Activated CD4-positive, alpha-beta memory T cell treated with anti-CD3 and anti-CD28 coated beads for 36 hours (primary cell): Measurements from ENCODE around the gene RPL41. TPM values are rescaled to one million over a fixed set of nuclear protein-coding genes. Genes with fewer than 3 reads are reported as not detected.
"Not testable (repeated sequence)": the region's sequence is repeated elsewhere in the genome, so short reads cannot be mapped to it uniquely, and the experiment has no call there.

Experiments
- CTCF ChIA-PET: fragments of 350-600 bp; sonication (Branson Sonifier 250); formaldehyde crosslinking; loops from one replicate; lab custom pipeline; 2021; ENCODE audit warnings: antibody characterized with exemption, inconsistent platforms; lab: Charles Lee
- POLR2A ChIA-PET: fragments of 350-600 bp; sonication (Branson Sonifier 250); formaldehyde crosslinking; loops from one replicate; lab custom pipeline; 2021; ENCODE audit warnings: antibody characterized with exemption; lab: Charles Lee
- DNase-seq: peaks from one replicate; pipeline ENCODE4 v3.0.0-alpha.2; 2020
- H3K27ac Mint-ChIP-seq: one replicate; pipeline ENCODE4 v1.8.0; 2021; ENCODE audit warnings: mixed read lengths
- H3K27me3 Mint-ChIP-seq: one replicate; pipeline ENCODE4 v1.8.0; 2021; ENCODE audit warnings: mixed read lengths
- H3K36me3 Mint-ChIP-seq: one replicate; pipeline ENCODE4 v1.8.0; 2021; ENCODE audit warnings: mixed read lengths
- H3K4me1 Mint-ChIP-seq: one replicate; pipeline ENCODE4 v1.8.0; 2021; ENCODE audit warnings: low read depth, mixed read lengths
- H3K4me3 Mint-ChIP-seq: one replicate; pipeline ENCODE4 v1.8.0; 2021; ENCODE audit warnings: mild to moderate bottlenecking, mixed read lengths
- H3K9me3 Mint-ChIP-seq: one replicate; pipeline ENCODE4 v1.8.0; 2021; ENCODE audit warnings: mixed read lengths
- intact Hi-C: fragments of 100-400 bp; cut with micrococcal nuclease; formaldehyde crosslinking; loops from one replicate; pipeline ENCODE4 v1.15.1; 2023
- total RNA-seq, 2 experiments: library from RNA; stranded (reverse); gene quantifications; one replicate each; pipeline ENCODE4 v1.2.3, GENCODE V29; 2021

The RPL41 gene
- total RNA-seq, 2 experiments from 2014 or later, result 5,210 to 5,251 TPM

DNA sequence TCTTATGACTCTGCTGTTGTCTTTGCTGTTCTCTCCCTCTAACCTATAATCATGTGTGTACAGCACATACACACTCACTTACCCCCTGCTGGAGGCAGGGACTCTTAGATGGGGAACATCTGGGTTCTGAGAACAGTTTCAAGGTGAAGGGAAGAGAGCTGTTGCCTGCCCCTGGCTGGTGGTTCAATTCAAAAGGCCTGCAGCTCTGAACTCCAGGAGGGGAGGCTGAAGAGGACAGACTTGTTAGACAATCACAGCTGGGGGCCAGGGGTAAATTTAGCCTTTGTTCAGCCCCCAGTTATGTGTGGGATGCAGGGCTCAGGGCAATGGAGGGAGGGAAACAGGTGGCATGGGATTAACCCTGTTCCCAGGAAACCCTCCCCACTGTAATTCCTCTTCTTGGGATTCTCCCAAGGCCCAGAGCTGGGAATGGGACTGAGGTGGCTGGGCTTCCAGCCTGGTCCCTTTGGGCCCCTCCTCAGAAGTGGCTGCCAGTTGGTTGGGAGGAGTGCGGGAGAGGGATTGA is 37.9 kb downstream of the RPL41 start:
- peaks cover 21% of the 10 kb centered on the region for H3K36me3 Mint-ChIP-seq
- no peak overlapping the region for H3K27ac Mint-ChIP-seq
- ChIA-PET CTCF (interaction anchor here (1.0 to 2.2 kb wide), 4 partner anchors 28 to 104 kb away, joined by 3 to 7 read pairs (median 6); partner anchors contain the start of genes ANKRD52, SMARCC2 and ZC3H10), POLR2A (interaction anchor here (1.0 to 1.6 kb wide), 2 partner anchors 36 to 50 kb away, joined by 5 read pairs; partner anchors contain the start of genes PA2G4 and SMARCC2)
- H3K27me3 Mint-ChIP-seq, result no peaks in the 10 kb centered on the region
- peaks cover 36% of the 10 kb centered on the region for H3K4me1 Mint-ChIP-seq
- intact Hi-C loops, result no loop called here
- no peak overlapping the region for H3K4me3 Mint-ChIP-seq
- no peaks in the 10 kb centered on the region for H3K9me3 Mint-ChIP-seq
- no peak for DNase-seq

DNA sequence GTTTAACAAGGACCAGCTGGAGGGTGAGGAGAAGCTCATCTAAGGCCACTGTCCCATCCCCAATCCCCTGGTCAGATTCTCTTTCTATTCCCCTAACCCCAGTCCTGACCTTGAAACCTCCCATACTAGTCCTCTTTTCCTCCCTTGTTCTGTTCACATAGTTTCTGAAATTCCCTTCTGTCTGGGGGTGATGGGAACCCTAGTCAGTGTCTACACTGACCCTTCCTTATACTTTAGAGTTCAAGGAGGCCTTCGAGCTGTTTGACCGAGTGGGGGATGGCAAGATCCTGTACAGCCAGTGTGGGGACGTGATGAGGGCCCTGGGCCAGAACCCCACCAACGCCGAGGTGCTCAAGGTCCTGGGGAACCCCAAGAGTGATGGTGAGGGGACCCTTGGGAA is 38.4 kb downstream of the RPL41 start:
- H3K36me3 Mint-ChIP-seq, result peaks cover 26% of the 10 kb centered on the region
- ChIA-PET CTCF (interaction anchor here (0.8 to 2.2 kb wide), 6 partner anchors 26 to 103 kb away, joined by 3 to 7 read pairs (median 4); partner anchors contain the start of genes ANKRD52, SMARCC2 and ZC3H10), POLR2A (interaction anchor here (1.0 to 1.6 kb wide), 2 partner anchors 35 to 50 kb away, joined by 5 read pairs; partner anchors contain the start of genes PA2G4 and SMARCC2)
- H3K4me1 Mint-ChIP-seq, result peaks cover 37% of the 10 kb centered on the region
- intact Hi-C loops, result no loop called here
- H3K27ac Mint-ChIP-seq, result no peak overlapping the region
- H3K4me3 Mint-ChIP-seq, result no peak overlapping the region
- no peaks in the 10 kb centered on the region for H3K27me3 Mint-ChIP-seq
- DNase-seq, result no peak
- H3K9me3 Mint-ChIP-seq, result no peaks in the 10 kb centered on the region

DNA sequence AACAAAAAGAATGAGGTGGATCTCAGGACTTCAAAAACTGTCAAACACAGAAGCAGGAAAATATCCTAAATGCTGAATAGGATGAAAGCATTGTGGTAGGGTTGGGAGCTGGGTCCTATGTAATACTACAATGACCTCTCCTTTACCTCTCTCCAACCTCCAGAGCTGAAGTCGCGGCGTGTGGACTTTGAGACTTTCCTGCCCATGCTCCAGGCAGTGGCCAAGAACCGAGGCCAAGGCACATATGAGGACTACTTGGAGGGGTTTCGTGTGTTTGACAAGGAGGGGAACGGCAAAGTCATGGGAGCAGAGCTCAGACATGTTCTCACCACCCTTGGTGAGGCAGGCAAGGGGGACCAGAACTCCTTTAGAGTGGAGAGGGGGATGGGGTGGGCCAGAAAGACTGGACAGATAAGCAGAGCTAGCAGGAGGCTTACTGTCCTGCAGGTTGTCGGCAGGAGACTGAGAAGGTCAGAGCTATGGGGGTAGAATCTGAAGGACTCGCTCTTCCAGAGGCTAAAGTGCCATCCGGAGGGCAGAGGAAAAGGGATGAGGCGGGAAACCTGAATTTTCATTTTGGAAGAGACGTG is 38.9 kb downstream of the RPL41 start:
- CTCF ChIA-PET, result interaction anchor here (0.8 to 2.2 kb wide), 4 partner anchors 27 to 103 kb away, joined by 3 to 6 read pairs (median 3); partner anchors contain the start of genes ANKRD52, SMARCC2 and ZC3H10
- Mint-ChIP-seq H3K4me3 (peak overlapping the region; percentile 1), H3K27me3 (no peaks in the 10 kb centered on the region), H3K4me1 (peaks cover 39% of the 10 kb centered on the region), H3K36me3 (peaks cover 32% of the 10 kb centered on the region), H3K9me3 (no peaks in the 10 kb centered on the region), H3K27ac (no peak overlapping the region)
- intact Hi-C loops, result no loop called here
- DNase-seq, result no peak
- POLR2A ChIA-PET, result interaction anchor here (1.0 to 1.6 kb wide), 2 partner anchors 34 to 51 kb away, joined by 5 read pairs; partner anchors contain the start of genes PA2G4 and SMARCC2

DNA sequence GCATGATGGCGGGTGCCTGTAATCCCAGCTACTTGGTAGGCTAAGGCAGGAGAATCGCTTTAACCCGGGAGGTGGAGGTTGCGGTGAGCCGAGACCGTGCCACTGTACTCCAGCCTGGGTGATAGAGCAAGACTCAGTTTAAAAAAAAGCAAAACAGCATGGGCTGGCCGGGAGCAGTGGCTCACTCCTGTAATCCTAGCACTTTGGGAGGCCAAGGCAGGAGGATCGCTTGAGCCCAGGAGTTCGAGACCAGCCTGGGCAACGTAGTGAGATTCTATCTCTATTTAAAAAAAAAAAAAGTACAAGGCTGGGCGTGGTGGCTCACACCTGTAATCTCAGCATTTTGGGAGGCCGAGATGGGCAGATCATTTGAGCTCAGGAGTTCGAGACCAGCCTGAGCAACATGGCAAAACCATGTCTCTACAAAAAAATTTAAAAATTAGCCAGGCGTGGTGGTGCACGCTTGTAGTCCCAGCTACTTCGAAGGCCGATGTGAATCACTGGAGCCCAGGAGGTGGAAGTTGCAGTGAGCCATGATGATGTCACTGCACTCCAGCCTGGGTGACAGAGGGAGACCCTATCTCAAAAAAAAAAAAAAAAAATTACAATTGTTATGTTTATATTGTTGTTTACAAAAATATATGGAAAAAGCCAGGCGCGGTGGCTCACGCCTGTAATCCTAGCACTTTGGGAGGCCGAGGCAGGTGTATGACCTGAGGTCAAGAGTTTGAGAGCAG is 40.2 kb downstream of the RPL41 start:
- peaks cover 39% of the 10 kb centered on the region for H3K4me1 Mint-ChIP-seq
- H3K27me3 Mint-ChIP-seq, H3K9me3 Mint-ChIP-seq, intact Hi-C loops, DNase-seq: not testable (repeated sequence)
- H3K36me3 Mint-ChIP-seq, result peaks cover 45% of the 10 kb centered on the region
- ChIA-PET CTCF (interaction anchor here (0.6 to 1.3 kb wide), 4 partner anchors 30 to 85 kb away, joined by 3 to 5 read pairs (median 3); partner anchors contain the start of gene ZC3H10), POLR2A (interaction anchor here (0.9 to 1.4 kb wide), 2 partner anchors 33 to 38 kb away, joined by 3 to 6 read pairs; partner anchors contain the start of genes SMARCC2 and ZC3H10)
- H3K27ac Mint-ChIP-seq, result peak overlapping the region; percentile 98
- H3K4me3 Mint-ChIP-seq, result peak overlapping the region; percentile 95

DNA sequence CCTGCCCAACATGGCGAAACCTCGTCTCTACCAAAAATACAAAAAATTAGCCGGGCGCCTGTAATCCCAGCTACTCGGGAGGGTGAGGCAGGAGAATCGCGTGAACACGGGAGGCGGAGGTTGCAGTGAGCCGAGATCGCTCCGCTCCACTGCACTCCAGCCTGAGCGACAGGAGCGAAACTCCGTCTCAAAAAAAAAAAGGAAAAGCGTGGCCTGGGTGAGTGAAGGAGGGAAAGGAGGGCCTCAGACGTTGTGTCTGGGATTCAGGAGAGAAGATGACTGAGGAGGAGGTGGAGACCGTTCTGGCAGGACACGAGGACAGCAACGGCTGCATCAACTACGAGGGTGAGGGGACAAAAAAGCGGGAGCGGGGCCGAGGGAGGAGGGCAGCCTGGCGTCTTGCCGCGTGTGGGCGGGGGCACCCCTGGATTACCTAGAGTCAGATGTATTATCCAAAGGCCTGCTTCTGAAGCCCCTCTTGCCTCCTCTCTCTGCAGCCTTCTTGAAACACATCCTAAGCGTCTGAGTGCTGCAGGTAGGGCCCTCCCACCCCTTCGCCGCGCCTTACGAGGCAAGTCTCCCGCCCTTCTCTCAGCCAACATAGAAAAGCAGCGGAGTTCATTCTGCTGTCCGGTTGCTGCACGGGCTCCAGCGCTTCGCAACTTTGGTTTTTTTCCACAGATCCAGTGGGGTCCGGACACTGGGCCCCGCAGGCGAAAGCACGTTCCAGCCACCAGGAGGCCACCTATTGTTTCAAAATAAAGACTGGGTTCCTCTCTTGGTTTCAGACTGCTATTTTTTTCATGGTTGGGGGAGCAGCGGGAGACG is 41.0 kb downstream of the RPL41 start:
- CTCF ChIA-PET, result interaction anchor here (0.9 to 6.2 kb wide), 7 partner anchors 31 to 41 kb away, joined by 3 to 48 read pairs (median 6); partner anchors contain the start of genes ESYT1, RPL41, SMARCC2 and ZC3H10
- Mint-ChIP-seq H3K27ac (peak overlapping the region; percentile 98), H3K9me3 (no peaks in the 10 kb centered on the region), H3K4me3 (peak overlapping the region; percentile 95), H3K27me3 (no peaks in the 10 kb centered on the region), H3K4me1 (peaks cover 43% of the 10 kb centered on the region), H3K36me3 (peaks cover 49% of the 10 kb centered on the region)
- intact Hi-C loops, result loop anchor here (1.0 to 2.0 kb wide), 4 partner anchors 31 to 181 kb away; partner anchors contain the start of genes CS, IL23A and ZC3H10
- POLR2A ChIA-PET, result interaction anchor here (0.9 to 2.4 kb wide), 7 partner anchors 29 to 54 kb away, joined by 3 to 17 read pairs (median 10); partner anchors contain the start of genes ESYT1, SMARCC2 and ZC3H10
- peak; percentile 72 for DNase-seq

DNA sequence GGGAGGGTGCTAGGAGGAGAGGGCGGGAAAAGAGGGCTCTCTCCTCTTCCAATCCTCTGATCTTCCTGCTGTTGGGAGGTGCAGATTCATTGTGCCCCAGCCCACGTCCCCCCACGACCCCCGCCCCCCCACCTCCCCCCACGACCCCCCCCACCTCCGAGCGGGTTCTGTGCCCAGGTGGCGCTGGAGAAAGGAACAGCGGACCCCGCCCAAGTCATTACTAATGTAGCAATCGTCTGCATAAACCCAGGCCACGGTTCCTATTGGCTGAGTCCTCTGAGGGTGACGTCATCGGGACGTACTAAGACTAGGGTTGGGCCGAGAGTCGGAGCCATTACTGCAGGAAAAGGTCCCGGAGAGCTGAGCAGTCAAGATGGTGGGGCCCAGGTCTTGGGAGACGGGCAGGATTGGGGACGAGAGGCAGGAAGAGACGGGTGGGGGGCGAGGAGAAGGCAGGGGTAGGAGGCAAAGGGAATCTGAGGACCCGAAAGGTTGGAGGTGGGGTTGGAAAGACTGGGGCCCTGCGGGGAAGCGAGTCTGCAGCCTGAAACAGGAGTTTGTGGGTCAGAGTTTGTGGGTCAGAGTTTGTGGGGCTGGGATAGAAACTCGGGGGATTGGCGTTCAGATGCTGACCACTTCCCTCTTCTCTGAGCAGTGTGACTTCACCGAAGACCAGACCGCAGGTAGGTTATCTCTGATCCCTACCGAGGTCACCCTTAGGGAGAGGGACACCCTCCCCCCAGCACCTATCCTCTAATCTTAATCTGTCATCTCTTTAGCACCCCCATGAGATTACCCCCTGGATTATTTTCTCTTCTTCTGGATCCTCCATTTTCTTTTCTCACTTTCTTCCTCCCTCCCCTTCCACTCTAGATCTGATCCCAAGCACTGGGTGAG is 41.8 kb downstream of the RPL41 start, which contains the start of gene MYL6:
MYL6 (plus strand) TSS at position 331 of the 897 bp plus-strand sequence; CDS start at position 374, 43 bp downstream.
- H3K4me3 Mint-ChIP-seq, result peak within 1 kb of the TSS; percentile 95
- POLR2A ChIA-PET, result interaction anchor here (0.6 to 2.4 kb wide), 9 partner anchors 9 to 366 kb away, joined by 3 to 17 read pairs (median 5); partner anchors contain the start of genes ESYT1, SMARCC2 and ZC3H10
- no peaks in the 10 kb centered on the region for H3K27me3 Mint-ChIP-seq
- H3K9me3 Mint-ChIP-seq, result no peaks in the 10 kb centered on the region
- H3K27ac Mint-ChIP-seq, result peak within 1 kb of the TSS; percentile 98
- peaks cover 51% of the 10 kb centered on the region for H3K36me3 Mint-ChIP-seq
- H3K4me1 Mint-ChIP-seq, result peaks cover 42% of the 10 kb centered on the region
- CTCF ChIA-PET, result interaction anchor here (1.4 to 6.2 kb wide), 6 partner anchors 30 to 63 kb away, joined by 4 to 48 read pairs (median 10); partner anchors contain the start of genes ESYT1, RNF41, RPL41 and SMARCC2
- intact Hi-C loops, result loop anchor here (1.0 to 2.0 kb wide), 4 partner anchors 32 to 180 kb away; partner anchors contain the start of genes CS, IL23A and ZC3H10
- DNase-seq, result peak; percentile 95

DNA sequence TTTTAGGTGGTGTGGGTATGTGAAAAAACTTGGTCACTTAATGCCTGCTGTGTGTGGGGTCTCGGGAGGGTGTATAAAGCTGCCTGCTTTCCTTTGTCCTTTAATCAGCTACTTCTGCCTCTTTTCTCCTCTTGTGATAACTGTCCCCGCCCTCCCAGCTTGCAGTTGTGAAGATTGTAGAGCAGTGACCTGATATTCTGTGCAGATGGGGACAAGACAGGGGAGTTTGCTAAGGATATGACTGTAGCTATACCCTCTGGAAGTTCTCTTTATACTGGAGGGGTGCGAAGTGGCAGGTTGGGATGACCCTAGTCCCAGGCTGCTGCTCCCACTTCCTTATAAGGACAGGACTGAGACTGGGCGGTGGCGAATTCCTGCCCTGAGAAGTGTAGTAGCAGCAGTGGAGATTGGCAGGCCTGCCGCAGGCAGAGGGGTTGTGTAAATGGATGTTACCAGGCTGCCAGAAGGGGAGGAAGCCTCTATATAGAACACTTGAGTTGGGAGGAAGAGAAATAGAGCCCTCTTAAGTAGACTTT is 42.6 kb downstream of the RPL41 start:
- H3K4me3 Mint-ChIP-seq, result peak overlapping the region; percentile 95
- POLR2A ChIA-PET, result interaction anchor here (0.7 to 2.4 kb wide), 6 partner anchors 9 to 41 kb away, joined by 3 to 17 read pairs (median 13); partner anchors contain the start of genes ESYT1, SMARCC2 and ZC3H10
- peak overlapping the region; percentile 98 for H3K27ac Mint-ChIP-seq
- H3K4me1 Mint-ChIP-seq, result peaks cover 37% of the 10 kb centered on the region
- no peaks in the 10 kb centered on the region for H3K27me3 Mint-ChIP-seq
- peaks cover 59% of the 10 kb centered on the region for H3K36me3 Mint-ChIP-seq
- CTCF ChIA-PET, result interaction anchor here (1.4 to 6.2 kb wide), 6 partner anchors 30 to 63 kb away, joined by 4 to 48 read pairs (median 10); partner anchors contain the start of genes ESYT1, RNF41, RPL41 and SMARCC2
- H3K9me3 Mint-ChIP-seq, result no peaks in the 10 kb centered on the region
- intact Hi-C loops, result loop anchor here (1.0 to 2.0 kb wide), 4 partner anchors 33 to 179 kb away; partner anchors contain the start of genes CS, IL23A and ZC3H10
- peak; percentile 42 for DNase-seq

DNA sequence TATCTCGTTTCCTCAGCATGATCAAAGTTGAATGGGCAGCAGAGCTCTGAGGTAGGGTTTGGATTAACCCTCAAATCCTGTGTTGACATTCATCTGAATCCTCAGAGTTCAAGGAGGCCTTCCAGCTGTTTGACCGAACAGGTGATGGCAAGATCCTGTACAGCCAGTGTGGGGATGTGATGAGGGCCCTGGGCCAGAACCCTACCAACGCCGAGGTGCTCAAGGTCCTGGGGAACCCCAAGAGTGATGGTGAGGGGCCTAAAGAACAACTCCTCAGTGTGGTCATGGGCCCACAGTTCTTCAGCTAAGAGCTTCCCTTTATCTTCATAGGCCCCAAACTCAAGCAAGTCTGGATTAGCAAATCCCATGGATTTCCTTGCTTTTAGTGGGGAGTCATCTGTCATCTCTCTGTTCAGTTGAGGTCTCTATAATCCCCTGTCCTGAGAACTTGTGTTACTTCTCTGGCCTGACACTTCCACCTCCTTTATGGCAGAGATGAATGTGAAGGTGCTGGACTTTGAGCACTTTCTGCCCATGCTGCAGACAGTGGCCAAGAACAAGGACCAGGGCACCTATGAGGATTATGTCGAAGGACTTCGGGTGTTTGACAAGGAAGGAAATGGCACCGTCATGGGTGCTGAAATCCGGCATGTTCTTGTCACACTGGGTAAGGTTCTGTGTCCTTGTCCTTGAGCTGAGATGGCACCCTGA is 43.2 kb downstream of the RPL41 start:
- Mint-ChIP-seq H3K36me3 (peaks cover 64% of the 10 kb centered on the region), H3K27ac (peak overlapping the region; percentile 98), H3K27me3 (no peaks in the 10 kb centered on the region), H3K4me1 (peaks cover 35% of the 10 kb centered on the region), H3K4me3 (peak overlapping the region; percentile 95), H3K9me3 (no peaks in the 10 kb centered on the region)
- intact Hi-C loops, result loop anchor here (1.0 to 2.0 kb wide), 2 partner anchors 7 to 141 kb away; partner anchors contain the start of genes CS and MYL6B
- no peak for DNase-seq
- ChIA-PET POLR2A (interaction anchor here (0.6 to 4.5 kb wide), 9 partner anchors 10 to 43 kb away, joined by 3 to 19 read pairs (median 10); partner anchors contain the start of genes ESYT1, SMARCC2 and ZC3H10), CTCF (interaction anchor here (1.4 to 6.2 kb wide), 6 partner anchors 29 to 62 kb away, joined by 4 to 48 read pairs (median 10); partner anchors contain the start of genes ESYT1, RNF41, RPL41 and SMARCC2)
